Mesothelial cell of epicardium (in vitro differentiated cells): ENCODE results near the gene SMIM24. TPM values are rescaled to one million over a fixed set of nuclear protein-coding genes. Genes with fewer than 3 reads are reported as not detected.

Experiments used
- DNase-seq, 2 experiments: peaks; one replicate each; pipeline ENCODE4 v3.0.0; 2021; ENCODE audit warnings: low spot score in 2 of 2; ENCODE audit not compliant: unreplicated experiment in 2 of 2
- H3K27ac Mint-ChIP-seq: 2 replicates; pipeline ENCODE4 v1.8.0; 2021; ENCODE audit warnings: mixed read lengths
- H3K27me3 Mint-ChIP-seq: 2 replicates; pipeline ENCODE4 v1.8.0; 2021; ENCODE audit warnings: low read depth, mixed read lengths
- H3K36me3 Mint-ChIP-seq: 2 replicates; pipeline ENCODE4 v1.8.0; 2021; ENCODE audit warnings: mixed read lengths
- H3K4me1 Mint-ChIP-seq: 2 replicates; pipeline ENCODE4 v1.8.0; 2021; ENCODE audit warnings: mixed read lengths
- H3K4me3 Mint-ChIP-seq: 2 replicates; pipeline ENCODE4 v1.8.0; 2021; ENCODE audit warnings: mild to moderate bottlenecking, moderate library complexity, mixed read lengths
- H3K9me3 Mint-ChIP-seq: 2 replicates; pipeline ENCODE4 v1.8.0; 2021; ENCODE audit warnings: mixed read lengths
- CTCF ChIP-seq: fragments of 200-600 bp; sonication (generic); IDR thresholded peaks from one replicate; pipeline ENCODE4 v1.5.0; 2021; ENCODE audit warnings: antibody characterized with exemption; ENCODE audit not compliant: unreplicated experiment
- total RNA-seq: library from RNA; stranded (reverse); gene quantifications from 3 replicates; pipeline ENCODE4 v1.2.1, GENCODE V29; 2021

The SMIM24 gene
- total RNA-seq, 1 donor from 2014 or later, result 0.60 TPM

- DNase-seq, result no peak
- peak overlapping the region; percentile 90 for H3K27ac Mint-ChIP-seq
- peaks cover 34% of the 10 kb centered on the region for H3K27me3 Mint-ChIP-seq
- TF ChIP-seq CTCF, result no peak
- H3K4me3 Mint-ChIP-seq, result peak overlapping the region; percentile 36
- H3K4me1 Mint-ChIP-seq, result peaks cover 40% of the 10 kb centered on the region
- no peaks in the 10 kb centered on the region for H3K9me3 Mint-ChIP-seq
- peaks cover 2% of the 10 kb centered on the region for H3K36me3 Mint-ChIP-seq
Measured at GRCh38 chr19:3458229-3459088, 21.9 kb downstream of the SMIM24 start.

- DNase-seq, result no peak
- Mint-ChIP-seq H3K27ac (peak overlapping the region; percentile 61), H3K4me3 (no peak overlapping the region)
Measured at GRCh38 chr19:3457528-3458228, 22.6 kb downstream of the SMIM24 start.

GRCh38 chr19:3456925-3457527 is 23.3 kb downstream of the SMIM24 start:
- peak overlapping the region; percentile 61 for H3K27ac Mint-ChIP-seq
- no peak for TF ChIP-seq CTCF
- DNase-seq, result no peak
- peaks cover 25% of the 10 kb centered on the region for H3K27me3 Mint-ChIP-seq
- peaks cover 34% of the 10 kb centered on the region for H3K4me1 Mint-ChIP-seq
- no peaks in the 10 kb centered on the region for H3K9me3 Mint-ChIP-seq
- no peak overlapping the region for H3K4me3 Mint-ChIP-seq
- H3K36me3 Mint-ChIP-seq, result peaks cover 2% of the 10 kb centered on the region

More at GRCh38 chr19:3457528-3458228, 22.6 kb downstream of the SMIM24 start:
- H3K36me3 Mint-ChIP-seq, result peaks cover 2% of the 10 kb centered on the region
- no peaks in the 10 kb centered on the region for H3K9me3 Mint-ChIP-seq
- H3K4me1 Mint-ChIP-seq, result peaks cover 37% of the 10 kb centered on the region
- peaks cover 30% of the 10 kb centered on the region for H3K27me3 Mint-ChIP-seq
- no peak for TF ChIP-seq CTCF

- peaks cover 3% of the 10 kb centered on the region for H3K36me3 Mint-ChIP-seq
- TF ChIP-seq CTCF, result no peak
- peaks cover 35% of the 10 kb centered on the region for H3K4me1 Mint-ChIP-seq
- H3K9me3 Mint-ChIP-seq, result no peaks in the 10 kb centered on the region
- peaks cover 21% of the 10 kb centered on the region for H3K27me3 Mint-ChIP-seq
- no peak overlapping the region for H3K27ac Mint-ChIP-seq
- no peak overlapping the region for H3K4me3 Mint-ChIP-seq
- no peak for DNase-seq
Measured at GRCh38 chr19:3455960-3456601, 24.2 kb downstream of the SMIM24 start.

- DNase-seq, result no peak
- no peaks in the 10 kb centered on the region for H3K9me3 Mint-ChIP-seq
- H3K36me3 Mint-ChIP-seq, result peaks cover 8% of the 10 kb centered on the region
- TF ChIP-seq CTCF, result no peak
- H3K4me1 Mint-ChIP-seq, result peaks cover 37% of the 10 kb centered on the region
- no peak overlapping the region for H3K4me3 Mint-ChIP-seq
- no peak overlapping the region for H3K27ac Mint-ChIP-seq
- H3K27me3 Mint-ChIP-seq, result peaks cover 17% of the 10 kb centered on the region
Measured at GRCh38 chr19:3455393-3455955, 24.9 kb downstream of the SMIM24 start.
